ENCODE data around the gene UQCC2. TPM values are rescaled to one million over a fixed set of nuclear protein-coding genes. Genes with fewer than 3 reads are reported as not detected.

The UQCC2 gene
- total RNA-seq, 2 donors from 2014 or later = 24.5 to 25.7 TPM

GRCh38 chr6:33686225-33686924 lies 25.1 kb downstream of the UQCC2 start:
- WGBS = 82% methylated on average over 6 of the region's 6 CpGs
- H3K9me3 ChIP-seq = no peaks in the 10 kb centered on the region
- H3K36me3 ChIP-seq = peaks cover 0 to 24% of the 10 kb centered on the region in 2 donors
- no peak for DNase-seq (ENCODE audit: low spot score)
- H3K4me3 ChIP-seq = no peak overlapping the region
- H3K27me3 ChIP-seq (replicated peaks; ENCODE audit: insufficient read depth) = no peaks in the 10 kb centered on the region
- no peaks in the 10 kb centered on the region for H3K4me1 ChIP-seq (replicated peaks)
- intact Hi-C loops (cut with DNase I) = no loop called here
- TF ChIP-seq POLR2A (IDR thresholded peaks at IDR 0.05) (no peak), POLR2AphosphoS5 (IDR thresholded peaks at IDR 0.05) (no peak)
- TF ChIP-seq, protein P1, sequence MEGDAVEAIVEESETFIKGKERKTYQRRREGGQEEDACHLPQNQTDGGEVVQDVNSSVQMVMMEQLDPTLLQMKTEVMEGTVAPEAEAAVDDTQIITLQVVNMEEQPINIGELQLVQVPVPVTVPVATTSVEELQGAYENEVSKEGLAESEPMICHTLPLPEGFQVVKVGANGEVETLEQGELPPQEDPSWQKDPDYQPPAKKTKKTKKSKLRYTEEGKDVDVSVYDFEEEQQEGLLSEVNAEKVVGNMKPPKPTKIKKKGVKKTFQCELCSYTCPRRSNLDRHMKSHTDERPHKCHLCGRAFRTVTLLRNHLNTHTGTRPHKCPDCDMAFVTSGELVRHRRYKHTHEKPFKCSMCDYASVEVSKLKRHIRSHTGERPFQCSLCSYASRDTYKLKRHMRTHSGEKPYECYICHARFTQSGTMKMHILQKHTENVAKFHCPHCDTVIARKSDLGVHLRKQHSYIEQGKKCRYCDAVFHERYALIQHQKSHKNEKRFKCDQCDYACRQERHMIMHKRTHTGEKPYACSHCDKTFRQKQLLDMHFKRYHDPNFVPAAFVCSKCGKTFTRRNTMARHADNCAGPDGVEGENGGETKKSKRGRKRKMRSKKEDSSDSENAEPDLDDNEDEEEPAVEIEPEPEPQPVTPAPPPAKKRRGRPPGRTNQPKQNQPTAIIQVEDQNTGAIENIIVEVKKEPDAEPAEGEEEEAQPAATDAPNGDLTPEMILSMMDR (IDR thresholded peaks at IDR 0.05) = no peak
- H3K27ac ChIP-seq = no peak overlapping the region

GRCh38 chr6:33685411-33686224 lies 25.9 kb downstream of the UQCC2 start:
- TF ChIP-seq POLR2AphosphoS5 (IDR thresholded peaks at IDR 0.05) (no peak), POLR2A (IDR thresholded peaks at IDR 0.05) (no peak)
- TF ChIP-seq, protein P1 (IDR thresholded peaks at IDR 0.05) = no peak

GRCh38 chr6:33684983-33685382 lies 26.5 kb downstream of the UQCC2 start:
- H3K4me3 ChIP-seq = no peak overlapping the region
- intact Hi-C loops (cut with DNase I) = no loop called here
- no peaks in the 10 kb centered on the region for H3K9me3 ChIP-seq
- H3K27me3 ChIP-seq (replicated peaks; ENCODE audit: insufficient read depth) = no peaks in the 10 kb centered on the region
- peaks cover 0 to 24% of the 10 kb centered on the region in 2 donors for H3K36me3 ChIP-seq
- DNase-seq (ENCODE audit: low spot score) = no peak
- no peak overlapping the region for H3K27ac ChIP-seq
- WGBS = 87% methylated on average over 7 of the region's 7 CpGs
- no peak for TF ChIP-seq POLR2AphosphoS5 (IDR thresholded peaks at IDR 0.05)
- TF ChIP-seq, protein P1 (IDR thresholded peaks at IDR 0.05) = no peak
- no peak for TF ChIP-seq POLR2A (IDR thresholded peaks at IDR 0.05)
- no peaks in the 10 kb centered on the region for H3K4me1 ChIP-seq (replicated peaks)

More at GRCh38 chr6:33685411-33686224, 25.9 kb downstream of the UQCC2 start:
- no peak overlapping the region for H3K27ac ChIP-seq
- 89% methylated on average over 38 of the region's 38 CpGs for WGBS
- intact Hi-C loops (cut with DNase I) = no loop called here
- peaks cover 0 to 24% of the 10 kb centered on the region in 2 donors for H3K36me3 ChIP-seq
- no peaks in the 10 kb centered on the region for H3K4me1 ChIP-seq (replicated peaks)
- no peaks in the 10 kb centered on the region for H3K9me3 ChIP-seq
- H3K27me3 ChIP-seq (replicated peaks; ENCODE audit: insufficient read depth) = no peaks in the 10 kb centered on the region
- no peak overlapping the region for H3K4me3 ChIP-seq
- DNase-seq (ENCODE audit: low spot score) = no peak

DNA sequence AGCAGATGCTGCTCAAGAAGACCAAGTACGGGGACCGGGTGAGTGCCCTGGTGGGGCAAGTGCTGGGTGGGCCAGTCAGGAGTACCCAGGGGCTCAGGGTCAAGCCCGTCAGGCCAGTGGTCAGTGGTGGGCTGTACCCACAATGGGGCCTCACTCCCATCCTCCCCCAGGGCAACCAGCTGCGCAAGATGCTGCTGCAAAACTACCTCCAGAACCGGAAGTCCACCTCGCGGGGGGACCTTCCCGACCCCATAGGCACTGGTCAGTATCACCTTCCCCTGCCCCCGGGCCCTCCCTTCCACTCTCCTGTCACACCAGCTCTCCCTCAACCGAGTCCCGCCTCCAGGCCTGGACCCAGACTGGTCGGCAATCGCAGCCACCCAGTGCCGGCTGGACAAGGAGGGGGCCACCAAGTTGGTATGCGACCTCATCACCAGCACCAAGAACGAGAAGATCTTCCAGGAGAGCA lies 27.0 kb downstream of the UQCC2 start:
- no peak for TF ChIP-seq POLR2A (IDR thresholded peaks at IDR 0.05)
- no peaks in the 10 kb centered on the region for H3K9me3 ChIP-seq
- intact Hi-C loops (cut with DNase I) = no loop called here
- H3K27ac ChIP-seq = no peak overlapping the region
- H3K27me3 ChIP-seq (replicated peaks; ENCODE audit: insufficient read depth) = no peaks in the 10 kb centered on the region
- H3K36me3 ChIP-seq = peaks cover 0 to 24% of the 10 kb centered on the region in 2 donors
- H3K4me3 ChIP-seq = no peak overlapping the region
- DNase-seq (ENCODE audit: low spot score) = no peak
- WGBS = 94% methylated on average over 16 of the region's 16 CpGs
- no peaks in the 10 kb centered on the region for H3K4me1 ChIP-seq (replicated peaks)

DNA sequence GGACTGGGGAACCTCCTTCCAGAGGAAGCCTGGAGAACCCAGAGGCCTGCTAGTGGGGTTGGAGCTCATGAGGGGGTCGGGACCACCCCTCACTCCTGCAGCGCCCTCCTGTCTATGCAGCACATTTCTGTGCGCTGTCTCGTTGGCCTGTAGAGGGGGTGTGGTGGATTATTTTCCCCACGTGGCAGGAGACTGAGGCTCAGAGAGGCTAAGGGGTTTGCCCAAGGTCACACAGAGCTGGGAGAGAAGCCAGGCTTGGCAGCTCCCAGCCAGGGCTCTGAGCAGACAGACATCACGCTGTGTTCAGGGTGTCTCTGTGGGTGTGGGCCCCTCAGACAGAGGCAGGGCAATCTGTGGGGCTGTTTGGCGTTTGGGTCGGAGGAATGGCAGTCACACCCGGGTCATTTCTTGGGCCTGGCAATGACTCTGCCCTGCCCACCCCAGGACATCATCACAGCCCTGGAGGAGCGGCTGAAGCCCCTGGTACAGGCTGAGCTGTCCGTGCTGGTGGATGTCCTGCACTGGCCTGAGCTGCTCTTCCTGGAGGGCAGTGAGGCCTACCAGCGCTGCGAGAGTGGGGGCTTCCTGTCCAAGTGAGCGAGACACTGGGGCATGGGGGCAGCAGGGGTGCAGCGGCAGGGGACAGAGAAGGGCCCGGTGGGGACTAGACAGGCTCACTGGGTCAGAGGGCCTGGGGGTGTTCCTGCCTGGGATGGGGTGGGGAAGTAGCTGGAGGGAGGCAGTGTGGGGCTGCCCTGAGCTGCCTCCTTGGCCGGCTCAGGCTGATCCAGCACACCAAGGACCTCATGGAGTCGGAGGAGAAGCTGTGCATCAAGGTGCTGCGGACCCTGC lies 27.7 kb downstream of the UQCC2 start:
- TF ChIP-seq, protein P1 (IDR thresholded peaks at IDR 0.05) = no peak
- TF ChIP-seq POLR2AphosphoS5 (IDR thresholded peaks at IDR 0.05) (no peak), POLR2A (IDR thresholded peaks at IDR 0.05) (no peak)
- no peak overlapping the region for H3K4me3 ChIP-seq
- WGBS = 87% methylated on average over 18 of the region's 19 CpGs
- H3K27me3 ChIP-seq (replicated peaks; ENCODE audit: insufficient read depth) = no peaks in the 10 kb centered on the region
- intact Hi-C loops (cut with DNase I) = no loop called here
- no peak for DNase-seq (ENCODE audit: low spot score)
- H3K27ac ChIP-seq = no peak overlapping the region
- no peaks in the 10 kb centered on the region for H3K9me3 ChIP-seq
- no peaks in the 10 kb centered on the region for H3K4me1 ChIP-seq (replicated peaks)
- peaks cover 0 to 26% of the 10 kb centered on the region in 2 donors for H3K36me3 ChIP-seq

All from prostate gland (tissue), 2 donors.